Posterior vena cava (tissue), 2 donors: ENCODE results near the gene ABL1. TPM values are rescaled to one million over a fixed set of nuclear protein-coding genes. Genes with fewer than 3 reads are reported as not detected.
A peak's percentile ranks its signal among the peaks of the same experiment; 100 is the strongest.

ENCODE experiments used
- DNase-seq: peaks from one replicate; pipeline ENCODE4 v3.0.0-alpha.2; 2020; ENCODE audit warnings: low spot score
- intact Hi-C, 2 donors: fragments of 100-400 bp; cut with DNase I; formaldehyde crosslinking; loops; one replicate each; pipeline versions ENCODE4 v1.14.1 to v1.14.2; 2022 to 2023
- total RNA-seq, 2 donors: library from RNA; stranded (reverse); fragmentation: NEBNext Ultra II Directional; extraction: Animal tissue kit (Norgen Biotek cat#: 25700); gene quantifications; one replicate each; pipeline ENCODE4 v1.2.1, GENCODE V29; 2021
- donor health status: DM: yes; HTN: yes; CAD: no.
- donor health status: DM: yes; HTN: yes; CAD: no.

ABL1 gene
- total RNA-seq, 2 donors from 2014 or later = 80.5 to 85.0 TPM

GRCh38 chr9:130864541-130864940 lies 29.5 kb downstream of the ABL1 start:
- intact Hi-C loops = loop anchor here (5.0 to 10.0 kb wide), 3 partner anchors 92 to 170 kb away; no protein-coding TSS in a partner anchor
- DNase-seq = no peak

DNA sequence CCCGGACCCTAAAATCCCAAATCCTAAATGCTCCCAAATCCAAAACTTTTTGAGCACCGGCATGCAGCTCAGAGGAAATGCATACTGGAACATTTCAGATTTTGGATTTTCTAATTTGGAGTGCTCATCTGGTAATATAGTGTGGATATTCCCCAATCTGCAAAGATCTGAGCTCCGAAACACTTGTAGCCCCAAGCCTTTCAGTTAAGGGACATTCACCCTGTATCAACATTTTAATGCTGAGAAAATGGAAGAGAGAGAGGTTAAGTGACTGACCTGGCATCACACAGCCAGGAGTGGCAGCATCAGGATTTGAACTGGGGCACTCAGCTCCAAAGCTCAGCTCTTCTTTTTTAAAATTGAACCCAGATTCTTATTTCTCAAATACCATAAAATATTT lies 30.9 kb downstream of the ABL1 start:
- DNase-seq = no peak
- intact Hi-C loops = loop anchor here in 1 of 2 donors (10.0 kb wide), 1 partner anchor 169 kb away; no protein-coding TSS in a partner anchor

DNA sequence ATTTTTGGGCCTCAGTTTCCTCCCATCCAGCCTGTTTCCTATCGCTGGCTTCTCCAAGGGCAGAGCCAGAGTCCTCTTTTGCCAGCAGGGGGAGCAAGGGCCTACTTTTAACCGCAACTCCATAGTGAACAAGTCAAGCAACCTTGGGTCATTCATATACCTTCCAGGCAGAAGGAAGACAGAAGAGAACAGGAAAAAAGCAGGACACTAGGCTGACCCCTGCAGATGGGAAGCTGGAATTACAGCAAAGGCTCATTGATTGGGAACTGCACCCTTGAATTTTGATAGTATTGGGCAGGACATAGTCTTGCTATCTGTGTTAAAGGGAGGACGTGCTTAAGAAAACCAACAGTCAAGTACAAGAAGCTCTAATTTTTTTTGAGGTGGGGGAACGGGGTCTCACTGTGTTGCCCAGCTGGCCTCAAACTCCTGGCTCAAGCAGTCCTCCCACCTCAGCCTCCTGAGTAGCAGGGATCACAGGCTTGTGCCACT lies 31.5 kb downstream of the ABL1 start:
- intact Hi-C loops = loop anchor here in 1 of 2 donors (10.0 kb wide), 1 partner anchor 168 kb away; no protein-coding TSS in a partner anchor
- no peak for DNase-seq

GRCh38 chr9:130867556-130867955 lies 32.5 kb downstream of the ABL1 start:
- intact Hi-C loops = loop anchor here in 1 of 2 donors (10.0 kb wide), 1 partner anchor 167 kb away; no protein-coding TSS in a partner anchor
- peak; percentile 55 for DNase-seq

- intact Hi-C loops = loop anchor here in 1 of 2 donors (10.0 kb wide), 1 partner anchor 167 kb away; no protein-coding TSS in a partner anchor
- DNase-seq = no peak
Observed at GRCh38 chr9:130868230-130868629, 33.2 kb downstream of the ABL1 start.

DNA sequence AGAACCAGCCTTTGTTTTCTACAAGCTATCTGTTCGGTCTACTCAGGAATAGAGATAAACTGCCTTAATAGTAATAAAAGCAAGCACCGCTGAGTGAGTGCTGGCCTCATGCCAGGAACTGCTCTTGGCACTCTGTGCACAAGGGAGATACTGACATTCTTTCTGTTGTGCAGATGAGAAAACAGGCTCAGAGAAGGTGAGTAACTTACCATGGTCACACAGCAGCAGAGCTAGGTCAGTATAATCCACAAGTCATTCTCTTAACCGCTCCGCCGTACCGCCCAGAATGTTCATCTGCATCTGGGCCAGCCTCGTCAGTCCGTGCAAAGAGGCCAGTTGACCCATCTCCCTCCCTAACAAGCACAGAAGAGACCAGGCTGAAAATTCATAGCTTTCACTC lies 34.2 kb downstream of the ABL1 start:
- peak; percentile 84 for DNase-seq
- intact Hi-C loops = loop anchor here in 1 of 2 donors (10.0 kb wide), 1 partner anchor 166 kb away; no protein-coding TSS in a partner anchor

- DNase-seq = peak; percentile 19
- intact Hi-C loops = loop anchor here in 1 of 2 donors (5.0 kb wide), 1 partner anchor 67 kb away; the partner anchor contains the start of gene FIBCD1
Observed at GRCh38 chr9:130870491-130871381, 35.7 kb downstream of the ABL1 start.

DNA sequence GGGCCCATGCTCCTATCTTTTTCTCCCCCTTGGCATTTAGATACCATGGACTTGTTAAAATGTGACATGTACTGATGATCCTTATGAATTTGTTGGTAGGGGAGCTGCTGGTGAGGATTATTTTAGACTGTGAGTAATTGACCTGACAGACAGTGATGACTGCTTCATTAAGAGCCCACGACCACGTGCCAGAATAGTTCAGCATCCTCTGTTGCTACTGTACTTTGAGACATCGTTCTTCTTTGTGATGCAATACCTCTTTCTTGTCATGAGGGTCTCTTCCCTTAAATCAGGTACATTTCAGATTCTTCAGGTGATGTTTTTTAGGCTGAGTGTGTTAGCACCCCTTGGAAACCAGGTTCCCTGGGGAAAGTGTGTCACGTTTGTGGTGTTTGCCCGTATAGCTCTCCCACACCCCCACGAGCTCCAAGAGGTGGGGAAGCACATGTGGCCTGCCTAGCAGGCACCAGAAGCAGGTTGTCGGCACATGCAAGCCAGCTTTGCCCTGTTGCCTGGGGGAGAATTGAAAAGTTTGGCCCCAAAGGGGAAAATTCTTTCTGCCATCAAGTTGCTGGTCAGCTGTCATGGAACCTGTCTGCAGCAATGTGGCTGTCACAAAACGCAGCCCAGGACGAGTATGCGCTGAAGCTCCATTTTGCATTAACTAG lies 36.5 kb downstream of the ABL1 start:
- intact Hi-C loops = loop anchor here in 1 of 2 donors (5.0 kb wide), 1 partner anchor 66 kb away; the partner anchor contains the start of gene FIBCD1

GRCh38 chr9:130872093-130872492 lies 37.0 kb downstream of the ABL1 start:
- intact Hi-C loops = loop anchor here in 1 of 2 donors (5.0 kb wide), 1 partner anchor 65 kb away; the partner anchor contains the start of gene FIBCD1
- DNase-seq = peak; percentile 20

More for the DNA sequence above, 36.5 kb downstream of the ABL1 start:
- DNase-seq = peak; percentile 57

DNA sequence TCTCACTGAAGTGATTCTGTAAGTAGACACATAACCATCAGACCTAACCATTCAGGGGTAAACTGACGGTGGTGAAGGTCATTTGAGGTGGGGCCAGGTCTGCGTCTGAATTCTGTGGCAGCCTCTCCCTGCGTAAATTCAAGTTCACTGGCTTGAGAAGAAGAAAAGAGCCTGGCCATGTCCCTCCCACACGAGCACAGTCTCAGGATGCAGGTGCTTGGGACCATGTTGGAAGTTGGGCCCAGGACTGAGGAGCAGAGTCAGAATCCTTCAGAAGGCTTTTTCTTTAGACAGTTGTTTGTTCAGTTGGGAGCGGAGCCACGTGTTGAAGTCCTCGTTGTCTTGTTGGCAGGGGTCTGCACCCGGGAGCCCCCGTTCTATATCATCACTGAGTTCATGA lies 37.5 kb downstream of the ABL1 start:
- DNase-seq = no peak
- intact Hi-C loops = loop anchor here in 1 of 2 donors (5.0 kb wide), 1 partner anchor 65 kb away; the partner anchor contains the start of gene FIBCD1

DNA sequence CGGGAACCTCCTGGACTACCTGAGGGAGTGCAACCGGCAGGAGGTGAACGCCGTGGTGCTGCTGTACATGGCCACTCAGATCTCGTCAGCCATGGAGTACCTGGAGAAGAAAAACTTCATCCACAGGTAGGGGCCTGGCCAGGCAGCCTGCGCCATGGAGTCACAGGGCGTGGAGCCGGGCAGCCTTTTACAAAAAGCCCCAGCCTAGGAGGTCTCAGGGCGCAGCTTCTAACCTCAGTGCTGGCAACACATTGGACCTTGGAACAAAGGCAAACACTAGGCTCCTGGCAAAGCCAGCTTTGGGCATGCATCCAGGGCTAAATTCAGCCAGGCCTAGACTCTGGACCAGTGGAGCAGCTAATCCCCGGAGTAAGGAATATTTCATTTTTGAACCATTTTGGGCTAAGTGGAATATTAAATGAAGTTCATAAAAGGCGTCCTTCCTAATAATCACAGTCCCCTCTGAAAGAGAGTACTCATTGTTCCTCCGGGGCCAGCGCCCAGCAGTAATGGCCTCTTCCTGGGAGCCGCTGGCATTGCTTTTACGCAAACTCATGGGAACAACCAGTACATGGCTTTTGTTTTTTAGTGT lies 38.0 kb downstream of the ABL1 start:
- intact Hi-C loops = loop anchor here in 1 of 2 donors (5.0 kb wide), 1 partner anchor 64 kb away; the partner anchor contains the start of gene FIBCD1
- peak; percentile 82 for DNase-seq

- intact Hi-C loops = loop anchor here in 1 of 2 donors (5.0 kb wide), 1 partner anchor 63 kb away; the partner anchor contains the start of gene FIBCD1
- peak; percentile 19 for DNase-seq
Observed at GRCh38 chr9:130873966-130874365, 38.9 kb downstream of the ABL1 start.

- intact Hi-C loops = loop anchor here in 1 of 2 donors (5.0 kb wide), 1 partner anchor 63 kb away; the partner anchor contains the start of gene FIBCD1
- DNase-seq = peak; percentile 20
Observed at GRCh38 chr9:130874783-130875182, 39.7 kb downstream of the ABL1 start.

- intact Hi-C loops = no loop called here
- DNase-seq = peak; percentile 38
Observed at GRCh38 chr9:130877300-130877699, 42.2 kb downstream of the ABL1 start.

DNA sequence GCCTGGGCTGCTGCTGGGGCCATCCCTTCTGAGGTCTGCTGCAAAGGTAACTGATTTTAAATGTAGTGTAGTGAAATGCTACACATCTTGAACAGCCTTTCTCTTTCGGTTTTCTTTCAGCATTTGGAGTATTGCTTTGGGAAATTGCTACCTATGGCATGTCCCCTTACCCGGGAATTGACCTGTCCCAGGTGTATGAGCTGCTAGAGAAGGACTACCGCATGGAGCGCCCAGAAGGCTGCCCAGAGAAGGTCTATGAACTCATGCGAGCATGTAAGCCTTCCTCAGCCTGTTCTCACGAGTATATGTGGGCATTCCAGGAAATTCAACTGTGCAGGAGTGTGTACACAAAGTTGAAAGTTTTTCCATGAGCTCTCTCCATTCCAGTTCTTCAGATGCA lies 43.2 kb downstream of the ABL1 start:
- peak; percentile 42 for DNase-seq
- intact Hi-C loops = no loop called here

DNA sequence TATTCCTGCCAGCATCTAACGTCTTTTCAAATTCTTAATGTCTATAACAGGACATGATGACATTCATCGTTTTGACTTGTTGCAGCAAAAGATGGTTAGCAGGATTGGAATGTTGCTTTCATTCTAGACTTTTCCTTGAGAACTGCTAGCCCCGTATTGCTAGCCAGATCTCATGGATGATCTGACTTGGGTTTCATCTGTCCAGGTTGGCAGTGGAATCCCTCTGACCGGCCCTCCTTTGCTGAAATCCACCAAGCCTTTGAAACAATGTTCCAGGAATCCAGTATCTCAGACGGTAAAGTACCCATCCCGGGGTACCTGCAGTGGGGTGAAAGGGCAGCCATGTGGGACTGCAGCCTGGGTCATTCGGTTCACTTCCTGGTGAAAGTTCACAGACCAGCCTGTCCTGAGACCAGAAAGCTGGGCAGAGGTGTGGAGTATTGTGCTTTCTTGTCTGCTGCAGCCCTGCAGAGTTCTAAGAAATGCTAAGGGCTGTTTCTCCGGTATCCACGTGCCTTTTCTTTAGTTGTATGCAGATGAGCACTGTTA lies 44.9 kb downstream of the ABL1 start:
- intact Hi-C loops = no loop called here
- DNase-seq = no peak

- DNase-seq = no peak
- intact Hi-C loops = no loop called here
Observed at GRCh38 chr9:130880599-130881220, 45.7 kb downstream of the ABL1 start.

GRCh38 chr9:130881516-130881915 lies 46.5 kb downstream of the ABL1 start:
- intact Hi-C loops = no loop called here
- DNase-seq = no peak
